Measurements from ENCODE around the gene INAFM1.
"Not testable (repeated sequence)": the region's sequence is repeated elsewhere in the genome, so short reads cannot be mapped to it uniquely, and the experiment has no call there.

The INAFM1 gene

DNA sequence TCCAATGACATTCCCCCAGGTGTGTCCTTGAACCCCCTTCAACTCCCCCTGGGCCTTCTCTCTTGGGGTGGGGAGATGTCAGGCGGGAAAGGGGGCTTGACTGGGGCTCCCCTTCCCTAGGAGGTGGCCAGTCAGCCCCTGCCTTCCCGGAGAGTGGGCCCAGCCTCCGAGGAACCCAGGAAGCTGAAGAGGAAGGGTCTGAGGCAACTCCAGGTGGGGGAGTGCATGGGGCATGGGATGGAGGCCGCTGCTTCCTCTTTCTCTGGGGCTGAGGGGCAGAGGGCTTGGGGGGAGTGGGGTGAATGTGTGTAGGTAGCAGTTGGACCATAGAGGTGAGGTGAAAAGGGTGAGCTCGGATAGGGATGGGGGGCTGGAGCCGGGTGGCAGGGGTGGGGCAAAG lies 2.7 kb upstream of the INAFM1 start:
- DNase-seq = no peak

DNA sequence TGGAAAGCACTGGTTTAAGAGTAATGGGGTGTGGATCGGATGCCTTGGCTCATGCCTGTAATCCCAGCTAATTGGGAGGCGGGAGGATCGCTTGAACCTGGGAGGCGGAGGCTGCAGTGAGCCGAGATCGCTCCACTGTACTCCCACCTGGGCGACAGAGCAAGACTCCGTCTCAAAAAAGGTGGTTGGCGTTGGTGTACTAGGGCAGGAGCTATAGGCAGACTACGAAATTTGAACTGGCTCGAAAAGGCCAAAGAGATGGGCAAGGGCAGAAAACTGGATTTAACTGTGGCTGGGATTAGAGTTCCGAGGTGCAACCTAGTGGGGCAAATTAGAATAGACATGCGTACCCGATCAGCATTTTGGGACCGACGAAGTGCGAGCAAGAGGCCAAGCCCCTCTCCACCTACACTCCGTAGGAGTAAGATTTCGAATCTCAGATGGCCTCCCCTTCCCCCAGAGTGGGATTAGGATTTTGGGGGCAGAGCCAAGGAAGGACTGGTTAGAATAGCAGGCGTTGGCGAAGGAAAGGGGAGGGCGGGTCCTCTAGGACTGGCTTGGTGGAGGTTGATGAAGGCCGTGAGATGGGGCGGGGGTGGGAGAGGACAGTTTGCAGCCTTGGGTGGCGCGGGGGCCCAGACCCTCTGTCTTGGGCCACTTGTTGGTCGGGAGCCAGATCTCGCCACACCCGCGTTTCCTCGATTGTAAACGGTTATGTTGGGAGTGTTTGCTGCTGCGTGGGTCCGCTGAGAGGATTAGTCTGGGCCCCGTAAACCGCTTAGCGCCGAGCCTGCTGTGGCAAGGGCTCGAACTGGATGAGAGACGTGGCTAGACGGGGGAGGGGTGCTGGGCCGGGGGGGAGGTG lies 2.0 kb upstream of the INAFM1 start:
- DNase-seq = no peak

DNA sequence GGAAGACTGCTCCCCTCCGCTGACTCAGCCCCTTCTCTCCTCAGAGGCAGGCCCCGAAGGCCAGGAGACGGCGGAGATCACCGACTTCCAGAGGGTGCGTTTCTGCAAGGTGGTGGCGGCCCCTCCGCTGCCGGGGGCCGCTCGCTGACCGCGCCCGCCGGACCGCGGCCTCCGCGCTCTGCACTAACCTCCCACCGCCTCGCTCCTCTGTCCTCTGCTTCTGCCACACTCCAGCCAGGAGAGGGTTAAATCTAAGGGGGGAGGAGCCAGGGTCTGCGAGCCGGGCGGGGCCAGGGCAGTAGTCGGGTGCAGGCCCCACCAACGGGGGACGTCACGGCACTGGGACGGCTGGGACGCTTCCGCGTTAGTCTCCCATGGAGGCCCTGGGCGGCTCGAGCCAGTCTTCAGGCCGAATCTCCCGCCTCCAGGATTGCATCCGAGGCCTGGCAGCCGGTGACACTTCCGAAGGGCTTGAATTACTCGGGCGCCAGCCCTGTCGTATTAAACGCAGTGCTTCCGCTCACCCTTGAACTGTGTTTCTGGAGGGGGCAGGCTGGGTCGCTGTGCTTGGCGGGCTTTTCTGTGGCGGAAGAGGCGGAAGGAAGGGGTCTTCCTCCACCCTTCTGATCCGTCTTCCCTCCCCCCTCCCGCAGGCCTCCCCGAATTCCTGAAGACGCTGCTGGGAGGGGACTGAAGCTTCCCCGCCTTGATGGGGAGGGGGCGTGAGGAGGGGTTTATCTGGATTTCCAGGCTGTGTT lies 1.2 kb upstream of the INAFM1 start:
- peak; percentile 93 for DNase-seq

DNA sequence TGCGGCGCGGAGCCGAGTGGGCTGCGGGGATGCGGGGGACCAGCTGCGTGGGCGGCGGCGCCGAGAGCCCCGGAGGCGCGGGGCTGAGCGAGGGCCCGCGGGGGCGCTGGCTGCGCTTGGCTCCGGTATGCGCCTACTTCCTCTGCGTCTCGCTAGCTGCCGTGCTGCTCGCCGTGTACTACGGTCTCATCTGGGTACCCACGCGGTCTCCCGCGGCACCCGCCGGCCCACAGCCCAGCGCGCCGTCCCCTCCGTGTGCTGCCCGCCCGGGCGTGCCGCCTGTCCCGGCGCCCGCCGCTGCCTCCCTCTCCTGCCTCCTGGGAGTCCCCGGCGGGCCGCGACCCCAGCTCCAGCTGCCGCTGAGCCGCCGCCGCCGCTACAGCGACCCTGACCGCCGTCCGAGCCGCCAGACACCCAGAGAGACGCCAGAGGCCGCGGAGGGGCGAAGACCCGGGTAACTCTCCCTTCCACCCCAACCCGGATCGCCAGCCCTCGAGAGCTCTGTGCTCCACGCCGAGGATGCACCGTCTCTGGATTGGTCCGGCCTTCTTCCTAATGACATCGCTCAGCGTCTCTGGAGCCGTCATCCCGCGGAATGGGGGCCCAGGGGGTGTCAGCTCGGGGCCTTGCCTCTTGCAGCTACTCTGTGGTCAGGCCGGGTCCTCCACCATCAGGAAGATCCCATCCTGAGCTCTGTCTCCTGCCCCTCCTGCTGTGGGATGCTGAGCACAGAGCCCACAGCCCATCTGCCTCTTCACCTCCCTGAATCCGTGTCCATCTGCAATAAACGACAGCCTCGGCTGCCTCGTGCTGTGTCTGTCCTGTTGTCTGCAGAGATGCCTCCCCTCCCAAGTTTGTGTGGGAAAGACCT lies 441 bp downstream of the INAFM1 start:
- no peak for DNase-seq

DNA sequence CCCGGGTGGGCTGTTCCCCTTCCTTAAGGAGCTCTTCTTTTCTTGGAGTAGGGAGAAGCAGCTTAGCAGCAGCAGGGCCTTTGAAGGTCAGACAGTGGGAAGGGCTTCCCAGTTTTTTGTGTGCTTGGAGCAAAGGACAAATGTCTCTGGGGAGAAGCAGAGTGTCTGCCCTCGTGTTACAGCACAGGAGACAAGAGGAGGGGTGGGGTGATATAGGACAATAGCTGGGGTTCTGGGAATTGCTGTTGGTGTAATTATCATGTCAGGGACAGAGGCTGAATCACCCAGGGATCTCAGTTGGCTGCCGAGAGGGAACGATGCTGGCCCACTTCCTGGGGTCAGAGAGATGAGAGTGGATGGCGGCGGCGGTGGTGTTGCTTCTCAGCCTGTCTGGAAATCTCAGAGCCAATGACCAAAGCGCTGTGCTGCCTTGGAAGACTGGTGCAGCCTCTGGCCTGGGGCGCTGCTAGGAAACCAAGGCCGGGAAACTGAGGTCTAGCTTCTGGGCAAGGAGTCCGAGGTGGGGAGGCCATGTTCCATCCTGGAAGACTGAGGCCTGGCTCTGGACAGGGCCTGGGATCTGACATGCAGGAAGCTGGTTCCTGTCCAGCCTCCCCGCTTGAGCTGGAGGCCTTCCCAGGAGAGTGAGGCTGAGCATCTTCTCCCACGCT lies 1.2 kb downstream of the INAFM1 start:
- DNase-seq = no peak

DNA sequence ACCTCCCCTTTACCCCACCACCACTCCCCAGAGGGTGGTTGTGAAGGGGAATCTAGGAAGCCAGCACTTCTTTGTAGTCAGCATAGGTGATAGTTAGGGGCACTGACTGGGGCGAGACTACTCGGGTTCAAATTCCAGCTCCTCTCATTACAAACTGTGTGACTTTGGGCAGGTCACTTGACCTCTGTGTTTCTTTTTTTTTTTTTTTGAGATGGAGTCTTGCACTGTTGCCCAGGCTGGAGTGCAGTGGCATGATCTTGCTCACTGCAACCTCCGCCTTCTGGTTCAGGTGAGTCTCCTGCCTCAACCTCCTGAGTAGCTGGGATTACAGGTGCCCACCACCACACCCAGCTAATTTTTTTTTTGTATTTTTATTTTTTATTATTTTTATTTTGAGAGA lies 1.8 kb downstream of the INAFM1 start:
- DNase-seq = not testable (repeated sequence)

DNA sequence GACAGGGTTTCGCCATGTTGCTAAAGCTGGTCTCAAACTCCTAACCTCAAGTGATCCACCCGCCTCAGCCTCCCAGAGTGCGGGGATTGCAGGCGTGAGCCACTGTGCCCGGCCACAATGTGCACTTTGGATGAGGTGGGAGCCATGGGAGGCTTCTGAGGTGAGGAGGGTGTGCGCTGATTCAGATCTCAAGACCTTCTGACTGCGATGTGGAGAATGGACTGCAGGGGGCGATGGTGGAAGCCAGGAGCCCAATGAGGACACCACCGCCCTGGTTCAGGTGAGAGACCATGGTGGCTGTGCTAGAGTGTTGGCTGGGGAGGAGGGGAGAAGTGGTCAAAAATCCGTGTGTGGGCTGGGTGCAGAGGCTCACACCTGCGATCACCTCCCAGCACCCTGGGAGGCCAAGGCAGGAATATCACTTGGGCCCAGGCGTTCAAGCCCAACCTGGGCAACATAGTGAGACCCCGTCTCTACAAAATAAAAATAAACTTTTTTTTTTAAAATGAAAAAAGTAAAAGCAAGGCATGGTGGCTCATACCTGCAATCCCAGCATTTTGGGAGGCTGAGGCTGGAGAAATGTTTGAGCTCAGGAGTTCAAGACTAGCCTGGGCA lies 5.6 kb downstream of the INAFM1 start:
- DNase-seq = peak; percentile 57

DNA sequence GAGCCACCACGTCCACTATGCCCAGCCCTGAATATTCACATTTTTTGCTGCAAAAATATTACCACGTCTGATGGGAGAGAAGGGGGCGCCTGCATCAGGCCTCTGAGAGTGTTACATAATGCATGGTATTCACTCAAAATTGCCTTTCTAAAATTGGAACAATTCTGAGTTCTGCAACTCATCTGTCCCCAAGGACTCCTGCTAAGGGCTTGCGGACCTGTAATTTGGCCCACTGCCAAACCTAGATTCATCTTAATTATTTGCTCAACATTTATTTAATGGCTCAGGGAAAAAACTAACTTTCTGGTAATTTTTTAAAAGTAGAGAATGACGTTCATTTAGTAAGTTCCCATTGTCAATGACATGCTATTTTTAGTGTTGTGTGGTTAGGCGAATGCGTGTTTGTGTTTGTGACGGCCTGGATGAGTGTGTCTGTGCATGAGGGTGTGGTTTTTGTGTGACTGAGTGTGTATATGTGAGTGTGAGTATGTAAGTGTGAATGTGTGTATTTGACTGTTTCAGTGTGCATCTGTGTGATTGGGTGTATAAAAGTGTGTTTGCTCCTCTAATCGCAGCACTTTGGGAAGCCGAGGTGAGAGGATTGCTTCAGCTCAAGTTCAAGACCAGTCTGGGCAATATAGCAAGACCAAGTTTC lies 8.8 kb downstream of the INAFM1 start:
- DNase-seq = no peak

DNA sequence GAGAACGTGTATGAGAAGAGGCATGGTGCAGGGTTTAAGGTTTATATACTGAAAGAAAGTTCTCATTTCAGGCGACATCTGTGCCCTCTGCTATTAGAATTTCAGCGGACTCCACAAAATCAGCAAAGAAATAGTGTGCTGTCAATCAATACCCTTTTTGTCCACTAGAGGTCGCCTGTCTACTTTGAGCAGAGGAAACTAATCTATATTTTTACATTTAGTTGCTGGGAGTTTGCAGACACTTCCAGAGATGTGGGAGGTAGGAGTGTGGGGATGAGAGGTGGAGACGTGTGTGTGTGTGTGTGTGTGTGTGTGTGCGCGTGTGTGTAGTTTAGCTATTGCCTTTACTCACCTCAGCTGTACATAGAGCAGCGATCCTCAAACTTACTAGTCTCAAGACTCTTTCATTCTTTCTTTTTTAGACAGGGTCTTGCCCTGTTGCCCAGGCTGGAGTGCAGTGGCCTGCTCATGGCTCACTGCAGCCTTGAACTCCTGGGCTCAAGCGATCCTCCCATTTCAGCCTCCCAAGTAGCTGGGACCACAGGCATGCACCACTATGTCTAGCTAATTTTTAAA lies 9.7 kb downstream of the INAFM1 start:
- DNase-seq = peak; percentile 69

DNA sequence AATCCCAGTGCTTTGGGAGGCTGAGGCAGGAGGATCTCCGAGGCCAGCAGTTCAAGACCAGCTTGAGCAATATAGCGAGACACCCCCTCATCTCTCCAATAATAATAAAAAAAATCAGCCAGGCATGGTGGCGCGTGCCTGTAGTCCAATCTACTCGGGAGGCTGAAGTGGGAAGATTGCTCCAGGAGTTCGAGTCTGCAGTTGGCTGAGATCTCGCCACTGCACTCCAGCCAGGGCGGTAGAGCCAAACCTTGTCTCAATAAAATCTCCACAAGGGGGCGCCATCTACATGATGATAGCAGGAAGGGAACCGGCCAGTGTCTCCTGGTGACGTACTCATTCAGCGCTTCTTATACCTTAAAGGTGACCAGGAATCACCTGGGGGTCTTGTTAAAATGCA lies 21.4 kb downstream of the INAFM1 start:
- peak; percentile 89 for DNase-seq

DNA sequence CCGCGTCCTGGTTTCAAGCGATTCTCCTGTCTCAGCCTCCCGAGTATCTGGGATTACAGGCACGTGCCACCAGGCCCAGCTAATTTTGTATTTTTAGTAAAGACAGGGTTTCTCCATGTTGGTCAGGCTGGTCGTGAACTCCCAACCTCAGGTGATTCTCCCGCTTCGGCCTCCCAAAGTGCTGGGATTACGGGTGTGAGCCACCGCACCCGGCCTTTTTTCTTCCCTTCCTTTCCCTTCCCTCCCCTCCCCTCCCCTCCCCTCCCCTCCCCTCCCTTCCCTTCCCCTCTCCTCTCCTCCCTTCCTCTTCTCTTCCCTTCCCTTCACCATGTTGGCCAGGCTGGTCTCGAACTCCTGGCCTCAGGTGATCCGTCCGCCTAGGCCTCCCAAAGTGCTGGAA lies 26.2 kb downstream of the INAFM1 start:
- DNase-seq = not testable (repeated sequence)

DNA sequence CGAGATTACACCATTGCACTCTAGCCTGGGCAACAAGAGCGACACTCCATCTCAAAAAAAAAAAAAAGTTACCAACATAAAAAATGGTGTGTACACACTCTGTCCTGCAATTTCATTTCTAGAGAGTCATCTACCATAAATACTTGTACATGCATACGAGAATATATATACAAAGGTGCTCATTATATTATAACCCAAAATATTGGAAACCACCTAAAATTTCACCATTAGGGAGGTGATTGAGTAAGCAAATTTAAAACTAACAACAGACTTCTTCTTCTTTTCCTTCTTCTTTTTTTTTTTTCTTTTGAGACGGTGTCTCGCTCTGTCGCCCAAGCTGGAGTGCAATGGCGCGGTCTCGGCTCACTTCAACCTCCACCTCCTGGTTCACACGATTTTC lies 27.6 kb downstream of the INAFM1 start:
- no peak for DNase-seq

DNA sequence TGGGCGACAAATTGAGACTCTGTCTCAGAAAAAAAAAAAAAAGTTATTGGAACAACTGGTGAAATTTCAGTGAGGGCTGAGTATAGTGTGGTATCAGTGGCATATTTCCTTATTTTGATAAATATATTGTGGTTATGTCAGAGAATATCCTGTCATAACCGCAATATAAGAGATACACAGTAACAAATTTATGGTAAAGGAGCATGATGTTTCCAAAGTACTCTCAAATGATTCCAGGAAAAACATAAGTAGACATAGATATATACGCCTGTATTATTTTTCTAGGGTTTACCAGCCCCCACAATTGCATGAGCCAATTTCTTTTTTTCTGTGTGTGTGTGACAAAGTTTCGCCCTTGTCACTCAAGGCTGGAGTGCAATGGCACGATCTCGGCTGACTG lies 29.3 kb downstream of the INAFM1 start:
- peak; percentile 85 for DNase-seq

DNA sequence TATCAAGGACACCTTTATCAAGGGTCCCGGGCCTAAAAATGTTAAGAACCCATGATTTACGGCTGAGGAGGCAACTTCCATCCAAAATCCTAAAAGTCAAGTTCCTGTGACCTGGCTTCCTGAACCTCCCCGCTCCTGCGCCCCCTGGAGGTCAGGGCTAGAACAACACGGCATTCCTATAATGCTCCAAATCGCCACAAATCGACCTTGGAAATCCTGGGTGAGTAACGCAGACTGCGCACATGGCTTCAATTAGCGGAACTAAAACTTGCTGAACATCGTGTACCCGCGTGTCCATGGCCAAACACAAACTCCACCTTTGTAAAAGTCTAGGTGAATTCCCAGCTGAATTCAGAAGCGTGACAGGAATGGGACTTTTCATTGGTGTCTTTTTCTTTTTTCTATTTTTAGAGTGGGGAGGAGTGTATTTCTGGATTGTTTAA lies 30.6 kb downstream of the INAFM1 start:
- peak; percentile 60 for DNase-seq

DNA sequence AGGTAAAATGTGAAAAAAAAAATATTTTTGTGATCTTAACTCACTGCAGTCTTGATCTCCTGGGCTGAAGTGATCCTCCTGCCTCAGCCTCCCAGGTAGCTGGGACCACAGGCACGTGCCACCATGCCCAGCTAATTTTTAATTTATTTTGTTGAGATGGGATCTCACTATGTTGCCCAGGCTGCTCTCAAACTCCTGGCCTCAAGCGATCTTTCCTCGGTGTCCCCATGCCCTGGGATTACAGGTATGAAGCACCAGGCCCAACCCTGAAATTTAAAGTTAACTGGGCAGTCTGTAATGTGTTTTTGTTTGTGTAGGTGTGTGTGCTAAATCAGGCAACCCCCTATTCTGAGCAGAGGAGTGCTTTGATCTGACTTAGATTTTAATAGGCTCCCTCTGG lies 31.6 kb downstream of the INAFM1 start:
- DNase-seq = no peak

DNA sequence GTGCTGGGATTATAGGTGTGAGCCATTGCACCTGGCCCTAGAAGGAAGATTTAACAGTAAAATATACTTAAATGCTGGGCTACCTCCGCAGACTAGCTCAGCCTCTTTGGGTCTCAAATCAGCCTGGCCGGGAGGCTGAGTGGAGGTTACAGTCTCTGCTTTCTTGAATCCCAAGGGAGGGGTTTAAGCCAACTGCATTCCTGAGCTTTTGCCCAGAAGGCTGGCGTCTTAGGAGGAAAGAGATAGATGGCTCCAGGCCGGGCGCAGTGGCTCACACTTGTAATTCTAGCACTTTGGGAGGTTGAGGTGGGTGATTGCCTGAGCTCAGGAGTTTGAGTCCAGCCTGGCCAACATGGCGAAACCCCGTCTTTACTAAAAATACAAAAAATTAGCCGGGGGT lies 34.4 kb downstream of the INAFM1 start:
- DNase-seq = no peak

DNA sequence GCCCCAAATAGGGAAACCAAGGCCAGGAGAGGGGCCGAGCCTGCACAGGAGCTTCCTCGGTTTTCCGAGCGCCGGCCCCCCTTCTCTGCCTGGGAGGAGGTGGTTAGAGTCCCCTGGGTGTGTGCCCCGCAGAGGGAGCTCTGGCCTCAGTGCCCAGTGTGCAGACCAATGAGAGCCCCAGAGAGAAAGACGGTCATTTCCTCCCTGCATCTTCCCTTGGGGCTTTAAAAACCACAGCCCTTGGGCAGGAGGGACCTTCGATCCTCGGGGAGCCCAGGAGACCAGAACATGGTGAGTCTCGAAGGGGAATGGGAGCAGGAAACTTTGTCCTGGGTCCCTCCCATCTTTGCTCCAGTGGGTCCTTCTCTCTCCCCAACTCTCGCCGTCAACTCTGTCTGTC lies 34.9 kb downstream of the INAFM1 start, which contains the start of gene C5AR1:
C5AR1 (plus strand) TSS at position 254 of the 400 bp plus-strand sequence; CDS start at position 289, 35 bp downstream.
- DNase-seq = no peak

DNA sequence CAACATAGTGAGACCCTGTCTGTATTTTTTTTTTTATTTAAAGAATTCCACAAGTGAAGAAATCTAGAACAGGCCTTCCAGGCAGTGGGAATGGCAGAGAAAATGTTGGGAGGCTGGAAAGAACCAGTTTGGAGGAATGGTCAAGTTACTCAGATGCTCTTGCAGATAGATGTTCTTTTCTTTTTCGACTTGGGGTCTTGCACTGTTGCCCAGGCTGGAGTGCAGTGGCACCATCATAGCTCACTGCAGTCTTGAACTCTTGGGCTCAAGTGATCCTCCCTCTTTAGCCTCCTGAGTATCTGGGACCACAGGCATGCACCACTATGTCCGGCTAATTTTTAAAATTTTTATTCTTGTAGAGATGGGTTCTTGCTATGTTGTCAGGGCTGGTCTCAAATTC lies 35.6 kb downstream of the INAFM1 start:
- DNase-seq = no peak

DNA sequence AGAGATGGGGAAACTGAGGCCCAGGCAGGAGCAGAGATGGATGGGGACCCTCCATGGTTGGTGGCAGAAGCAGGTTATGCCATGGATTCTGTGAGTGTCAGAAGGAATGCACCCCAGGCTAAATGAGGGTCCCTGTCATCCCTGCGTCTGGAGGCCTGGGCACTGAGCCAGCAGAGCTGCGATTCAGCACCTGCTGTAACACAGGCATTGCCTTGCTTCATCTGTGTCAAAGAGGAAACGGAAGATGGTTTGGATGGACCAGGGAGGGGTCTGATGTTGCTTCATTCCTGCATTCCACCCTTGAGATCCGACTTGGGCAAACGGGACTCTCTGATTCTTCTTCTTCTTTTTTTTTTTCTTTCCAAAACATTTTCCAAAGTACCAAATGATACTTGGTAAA lies 36.1 kb downstream of the INAFM1 start:
- DNase-seq = no peak

DNA sequence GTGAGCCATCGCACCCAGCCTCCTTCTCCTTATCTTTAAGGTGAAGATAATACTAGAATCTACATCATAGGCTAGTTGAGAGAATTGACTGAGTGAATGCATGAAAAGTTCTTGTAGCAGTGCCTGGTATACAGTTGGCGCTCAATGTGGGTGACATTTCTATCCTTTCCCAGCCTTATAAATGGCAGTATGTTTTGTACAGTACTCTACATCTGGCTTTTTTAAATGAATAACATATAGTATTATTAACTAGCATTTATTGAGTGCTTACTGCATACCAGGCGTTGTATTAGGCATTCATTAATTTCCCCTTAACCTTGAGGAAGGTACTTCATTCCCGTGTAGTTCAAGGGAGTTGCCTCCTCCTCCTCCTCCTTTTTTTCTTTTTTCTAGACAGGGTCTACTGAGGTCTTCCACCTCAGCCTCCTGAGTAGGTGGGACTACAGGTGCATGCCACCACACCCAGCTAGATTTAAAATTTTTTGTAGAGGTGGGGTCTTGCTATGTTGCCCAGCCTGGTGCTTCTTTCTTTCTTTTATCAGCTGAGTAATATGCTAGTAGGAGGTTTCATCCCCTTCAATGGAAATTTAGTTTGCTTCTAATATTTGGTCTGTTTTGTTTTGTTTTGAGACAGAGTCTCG lies 37.8 kb downstream of the INAFM1 start:
- DNase-seq = no peak
